ENCODE results near the gene CCNB3. TPM values are rescaled to one million over a fixed set of nuclear protein-coding genes. Genes with fewer than 3 reads are reported as not detected.

CCNB3 gene
- total RNA-seq, 4 donors from 2014 or later = 0.44 to 1.8 (median 0.62) TPM

DNA sequence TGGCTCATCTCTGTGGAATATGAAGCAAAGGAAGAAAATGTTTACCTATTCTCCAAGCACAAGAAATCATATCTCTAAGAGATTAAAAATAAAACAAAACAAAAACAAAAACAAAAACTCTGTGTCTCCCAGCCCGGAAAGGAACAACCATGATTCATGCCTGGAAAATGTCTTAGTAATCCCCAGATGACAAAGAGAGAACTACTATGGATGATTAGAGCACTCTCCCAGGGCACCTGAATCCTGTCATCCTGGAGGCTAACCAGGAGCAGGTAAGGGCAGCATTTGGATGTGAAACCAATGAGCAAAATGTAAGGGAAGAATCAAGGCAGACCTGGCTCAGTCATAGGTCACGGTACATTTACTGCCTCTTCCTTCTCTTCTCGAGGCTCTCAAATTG, 2.0 kb upstream of the CCNB3 start:
- TF ChIP-seq, protein P1, sequence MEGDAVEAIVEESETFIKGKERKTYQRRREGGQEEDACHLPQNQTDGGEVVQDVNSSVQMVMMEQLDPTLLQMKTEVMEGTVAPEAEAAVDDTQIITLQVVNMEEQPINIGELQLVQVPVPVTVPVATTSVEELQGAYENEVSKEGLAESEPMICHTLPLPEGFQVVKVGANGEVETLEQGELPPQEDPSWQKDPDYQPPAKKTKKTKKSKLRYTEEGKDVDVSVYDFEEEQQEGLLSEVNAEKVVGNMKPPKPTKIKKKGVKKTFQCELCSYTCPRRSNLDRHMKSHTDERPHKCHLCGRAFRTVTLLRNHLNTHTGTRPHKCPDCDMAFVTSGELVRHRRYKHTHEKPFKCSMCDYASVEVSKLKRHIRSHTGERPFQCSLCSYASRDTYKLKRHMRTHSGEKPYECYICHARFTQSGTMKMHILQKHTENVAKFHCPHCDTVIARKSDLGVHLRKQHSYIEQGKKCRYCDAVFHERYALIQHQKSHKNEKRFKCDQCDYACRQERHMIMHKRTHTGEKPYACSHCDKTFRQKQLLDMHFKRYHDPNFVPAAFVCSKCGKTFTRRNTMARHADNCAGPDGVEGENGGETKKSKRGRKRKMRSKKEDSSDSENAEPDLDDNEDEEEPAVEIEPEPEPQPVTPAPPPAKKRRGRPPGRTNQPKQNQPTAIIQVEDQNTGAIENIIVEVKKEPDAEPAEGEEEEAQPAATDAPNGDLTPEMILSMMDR (IDR thresholded peaks at IDR 0.05; ENCODE audit: low read depth) = no peak

DNA sequence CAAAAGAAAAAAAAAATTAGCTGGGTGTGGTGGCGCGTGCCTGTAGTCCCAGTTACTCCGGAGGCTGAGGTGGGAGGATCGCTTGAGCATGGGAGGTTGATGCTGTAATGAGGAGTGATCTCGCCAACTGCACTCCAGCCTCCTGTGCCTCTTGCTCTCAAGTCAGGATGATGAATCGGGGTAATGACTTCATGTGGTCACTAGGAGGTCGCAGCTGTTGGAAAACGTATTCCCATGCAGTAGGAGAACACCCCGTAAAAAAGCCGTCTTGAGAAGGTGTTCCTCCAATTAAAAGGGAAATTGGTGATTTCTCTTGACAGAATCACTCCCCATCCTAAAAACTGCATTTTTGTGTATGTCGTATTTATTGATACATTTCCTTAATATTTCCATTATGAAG, 2.2 kb downstream of the CCNB3 start:
- TF ChIP-seq, protein P1 (IDR thresholded peaks at IDR 0.05; ENCODE audit: low read depth) = no peak

DNA sequence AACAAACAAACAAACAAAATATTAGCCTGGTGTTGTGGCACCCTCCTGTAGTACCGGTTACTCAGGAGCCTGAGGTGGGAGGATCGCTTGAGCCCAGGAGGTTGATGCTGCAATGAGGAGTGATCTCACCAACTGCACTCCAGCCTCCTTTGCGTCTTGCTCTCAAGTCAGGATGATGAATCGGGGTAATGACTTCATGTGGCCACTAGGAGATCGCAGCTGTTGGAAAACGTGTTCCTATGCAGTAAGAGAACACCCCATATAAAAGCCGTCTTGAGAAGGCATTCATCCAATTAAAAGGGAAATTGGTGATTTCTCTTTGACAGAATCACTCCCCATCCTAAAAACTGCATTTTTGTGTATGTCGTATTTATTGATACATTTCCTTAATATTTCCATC, 6.9 kb downstream of the CCNB3 start:
- TF ChIP-seq, protein P1 (IDR thresholded peaks at IDR 0.05; ENCODE audit: low read depth) = no peak

DNA sequence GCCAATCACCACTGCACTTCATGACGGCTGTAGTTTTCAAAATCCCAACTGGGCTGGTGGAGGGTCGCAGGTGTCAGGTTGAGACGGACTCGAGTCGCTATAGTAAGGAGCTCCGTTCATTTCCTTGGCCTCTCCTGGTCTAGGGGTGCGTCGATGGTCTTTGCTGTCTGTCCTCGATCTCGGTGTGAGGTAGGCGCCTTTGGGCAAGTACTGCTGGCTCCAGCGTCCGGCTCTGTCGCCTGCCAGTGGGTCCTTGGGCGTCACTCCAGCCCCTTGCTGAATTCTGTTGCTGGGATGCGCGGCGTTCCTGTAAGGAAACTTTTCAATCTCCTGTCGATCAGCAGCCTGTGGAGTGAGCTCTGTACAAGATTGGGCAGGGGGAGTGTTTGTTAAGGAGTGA, 76.7 kb downstream of the CCNB3 start:
- TF ChIP-seq, protein P1 (IDR thresholded peaks at IDR 0.05; ENCODE audit: low read depth) = no peak

DNA sequence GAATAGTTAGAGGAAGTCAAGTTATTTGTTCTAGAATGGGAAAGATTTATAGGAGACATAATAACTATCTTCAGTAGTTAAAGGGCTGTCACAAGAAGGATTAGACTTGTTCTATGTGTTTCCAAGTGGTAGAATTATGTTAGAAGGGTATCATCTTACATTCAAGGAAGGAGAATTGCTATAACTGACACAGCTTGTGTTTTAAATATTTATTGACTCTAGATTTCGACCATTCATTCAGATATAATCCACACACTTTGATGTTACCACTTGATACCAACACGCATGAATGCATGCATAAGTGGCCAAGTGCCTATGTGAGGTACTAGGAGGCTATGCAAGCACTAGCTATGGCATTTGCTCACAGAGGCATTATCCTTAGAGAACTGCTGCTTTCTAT, 122.7 kb downstream of the CCNB3 start:
- TF ChIP-seq, protein P1 (IDR thresholded peaks at IDR 0.05; ENCODE audit: low read depth) = no peak

DNA sequence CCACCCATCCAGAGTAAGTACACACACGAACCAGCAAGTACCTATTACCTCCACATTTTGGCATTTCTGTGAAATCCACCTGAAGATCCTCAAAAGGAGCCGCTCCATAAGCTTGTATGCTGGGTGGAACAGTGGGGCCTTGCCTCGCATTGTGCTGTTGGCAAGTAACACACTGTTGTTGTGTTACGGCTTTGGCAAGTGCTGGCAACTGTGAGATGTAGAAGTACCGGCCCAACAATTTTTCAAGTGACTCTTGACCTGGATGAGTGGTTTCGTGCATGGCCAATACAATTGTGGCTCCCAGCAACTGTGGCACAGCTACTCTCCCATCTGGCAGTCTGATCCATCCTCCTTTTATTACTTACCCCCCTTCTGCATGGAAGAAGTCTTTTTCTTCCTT, 128.7 kb downstream of the CCNB3 start:
- TF ChIP-seq, protein P1 (IDR thresholded peaks at IDR 0.05; ENCODE audit: low read depth) = no peak

DNA sequence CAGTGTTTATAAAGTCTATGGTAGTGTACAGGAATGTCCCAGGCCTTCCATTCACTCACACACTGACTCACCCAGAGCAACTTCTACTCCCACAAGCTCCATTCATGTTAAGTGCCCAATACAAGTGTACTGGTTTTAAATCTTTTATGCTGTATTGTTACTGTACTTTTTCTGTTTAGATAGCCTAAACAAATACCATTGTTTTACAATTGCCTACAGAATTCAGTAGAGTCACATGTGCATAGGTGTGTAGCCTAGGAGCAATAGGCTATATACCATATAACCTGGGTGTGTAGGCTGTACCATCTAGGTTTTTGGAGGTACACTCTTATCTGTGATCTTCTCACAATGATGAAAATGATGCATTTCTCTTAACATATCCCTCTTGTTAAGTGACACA, 139.4 kb downstream of the CCNB3 start:
- TF ChIP-seq, protein P1 (IDR thresholded peaks at IDR 0.05; ENCODE audit: low read depth) = no peak
